HG02840 (cell line): ENCODE measurements around the gene RPS6KA2.

Source experiments
- ATAC-seq: cut with Tn5 transposase; IDR thresholded peaks from one replicate; pipeline ENCODE4 v1.9.1; 2021; ENCODE audit warnings: mild to moderate bottlenecking, moderate library complexity, moderate number of reproducible peaks; ENCODE audit not compliant: unreplicated experiment, low FRiP score

Gene RPS6KA2

GRCh38 chr6:166617359-166617758 is 9.7 kb downstream of the RPS6KA2 start:
- no peak for ATAC-seq

GRCh38 chr6:166616261-166617238 is 10.5 kb downstream of the RPS6KA2 start:
- ATAC-seq = no peak

GRCh38 chr6:166615059-166615770 is 11.8 kb downstream of the RPS6KA2 start:
- ATAC-seq = no peak

- ATAC-seq = no peak
Measured at GRCh38 chr6:166614589-166614988, 12.5 kb downstream of the RPS6KA2 start.

GRCh38 chr6:166614171-166614583 is 12.9 kb downstream of the RPS6KA2 start:
- ATAC-seq = no peak

GRCh38 chr6:166613027-166613426 is 14.0 kb downstream of the RPS6KA2 start:
- ATAC-seq = no peak

- ATAC-seq = no peak
Measured at GRCh38 chr6:166612471-166612881, 14.6 kb downstream of the RPS6KA2 start.

GRCh38 chr6:166611631-166612030 is 15.4 kb downstream of the RPS6KA2 start:
- ATAC-seq = no peak

- no peak for ATAC-seq
Measured at GRCh38 chr6:166610069-166610468, 17.0 kb downstream of the RPS6KA2 start.

GRCh38 chr6:166608774-166609173 is 18.3 kb downstream of the RPS6KA2 start:
- no peak for ATAC-seq

GRCh38 chr6:166605752-166606151 is 21.3 kb downstream of the RPS6KA2 start:
- no peak for ATAC-seq

- no peak for ATAC-seq
Measured at GRCh38 chr6:166604911-166605310, 22.1 kb downstream of the RPS6KA2 start.

- ATAC-seq = no peak
Measured at GRCh38 chr6:166604328-166604727, 22.7 kb downstream of the RPS6KA2 start.

GRCh38 chr6:166603043-166603690 is 23.9 kb downstream of the RPS6KA2 start:
- no peak for ATAC-seq

- ATAC-seq = no peak
Measured at GRCh38 chr6:166601956-166602355, 25.1 kb downstream of the RPS6KA2 start.

- no peak for ATAC-seq
Measured at GRCh38 chr6:166600931-166601330, 26.1 kb downstream of the RPS6KA2 start.

GRCh38 chr6:166599205-166599604 is 27.8 kb downstream of the RPS6KA2 start:
- no peak for ATAC-seq

- ATAC-seq = no peak
Measured at GRCh38 chr6:166598441-166599138, 28.5 kb downstream of the RPS6KA2 start.

- ATAC-seq = no peak
Measured at GRCh38 chr6:166597711-166598440, 29.2 kb downstream of the RPS6KA2 start.
